Activated CD4-positive, alpha-beta T cell treated with anti-CD3 and anti-CD28 coated beads, Interleukin-2, Interleukin-4, amounts not matched to agents 100 ng/mL and 50 ng/mL, durations not matched to agents 16 hours and 8 hours (primary cell): ENCODE data around the gene TRIP11.

Experiments
- DNase-seq: peaks from one replicate; pipeline ENCODE4 v3.0.0-alpha.2; 2020; ENCODE audit warnings: low spot score

Gene TRIP11

DNA sequence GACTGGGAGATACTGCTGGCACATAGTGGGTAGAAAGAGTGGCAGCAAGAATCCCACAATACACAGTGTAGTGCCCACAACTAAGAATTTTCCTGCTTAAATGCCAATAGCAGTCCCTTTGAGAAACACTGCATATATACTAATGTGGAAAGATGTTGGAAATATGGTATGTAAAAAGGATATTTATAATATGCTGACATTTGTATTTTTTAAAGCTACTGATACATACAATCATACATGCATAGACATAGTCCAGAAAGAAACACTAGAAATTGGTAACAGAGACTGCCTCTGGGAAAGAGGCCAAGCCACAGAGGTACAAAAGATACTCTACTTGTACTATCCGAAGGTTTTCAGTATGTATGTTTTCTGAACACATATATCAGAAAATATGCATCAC, 30.3 kb downstream of the TRIP11 start:
- DNase-seq, result no peak

- DNase-seq, result no peak
These were observed 34.8 kb downstream of the TRIP11 start for GRCh38 chr14:92005019-92005418.

DNA sequence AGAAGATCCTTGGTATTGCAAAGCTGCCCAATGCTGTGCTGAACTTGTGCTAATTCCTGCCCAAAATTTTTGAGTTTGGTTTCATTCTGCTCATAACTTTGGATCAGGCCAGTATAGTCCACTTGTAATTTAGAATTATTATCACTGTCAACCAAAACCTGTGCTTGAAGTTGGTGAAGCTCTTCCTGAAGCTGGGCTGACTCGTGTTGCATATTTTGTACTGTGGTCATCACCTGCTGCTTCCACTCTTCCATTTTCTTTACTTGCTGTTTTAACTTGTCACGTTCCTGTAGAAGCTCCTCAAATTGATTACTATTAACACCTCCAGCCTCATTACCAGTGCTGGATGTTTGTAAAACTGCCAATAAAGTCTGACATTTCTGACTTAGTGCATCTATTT, 35.8 kb downstream of the TRIP11 start:
- no peak for DNase-seq

DNA sequence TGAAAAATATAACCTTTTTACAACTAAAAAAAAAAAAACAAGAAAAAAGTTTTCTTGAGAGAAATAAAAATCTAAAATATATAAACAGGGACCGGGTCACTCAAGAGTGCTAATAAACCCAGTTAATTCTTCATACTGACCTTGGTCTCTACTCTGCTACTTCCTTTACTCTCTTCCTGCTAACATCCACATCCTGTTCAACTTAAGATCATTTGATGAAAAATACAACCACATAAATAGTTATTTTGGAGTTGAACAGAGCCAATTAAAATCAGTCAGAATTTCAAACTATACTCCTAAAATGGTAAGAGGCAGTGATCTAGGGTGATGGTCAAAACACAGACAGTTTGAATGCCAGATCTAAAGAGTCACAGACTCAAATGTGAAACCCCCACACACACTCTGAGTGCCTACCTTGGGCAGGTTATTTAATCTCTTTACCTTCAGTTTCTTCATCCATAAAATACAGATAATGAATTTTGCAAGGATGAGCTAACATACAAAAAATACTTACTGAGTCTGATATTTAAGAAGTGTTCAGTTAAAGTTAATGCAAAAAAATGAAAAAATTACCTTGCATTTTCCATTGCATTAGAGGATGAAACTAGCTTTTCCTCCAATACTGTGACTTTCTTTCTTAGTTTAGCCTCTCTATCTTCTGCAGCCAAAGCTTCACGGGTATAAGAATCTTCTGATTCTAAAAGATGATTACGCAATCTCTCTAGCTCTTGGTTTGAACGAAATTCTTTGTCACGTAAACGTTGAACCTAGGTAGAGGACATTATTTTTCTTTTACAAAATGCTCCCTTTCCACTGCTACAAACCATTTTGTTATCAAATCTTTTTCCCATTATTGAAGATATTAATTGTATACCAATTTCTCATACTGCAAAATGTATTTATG, 40.9 kb downstream of the TRIP11 start:
- no peak for DNase-seq

DNA sequence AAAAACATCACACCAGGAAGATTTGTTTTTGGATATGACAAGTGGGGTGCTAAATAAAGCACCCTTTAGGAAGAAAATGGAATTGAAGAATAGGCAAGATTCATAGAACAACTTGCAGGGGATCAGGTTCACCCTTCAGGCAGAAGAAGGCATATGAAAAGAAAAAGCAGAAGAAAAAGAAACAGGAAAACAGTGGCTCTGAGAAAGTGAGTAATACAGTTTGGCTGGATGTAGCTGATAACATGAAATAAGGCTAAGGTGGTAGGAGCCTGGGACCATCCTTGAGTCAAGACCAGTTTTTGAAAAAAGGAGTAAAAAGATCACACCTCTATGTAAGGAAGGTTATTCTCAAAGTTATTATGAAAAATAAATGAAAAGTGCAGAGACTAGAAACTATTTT, 42.4 kb downstream of the TRIP11 start:
- no peak for DNase-seq

- DNase-seq, result peak; percentile 67
These were observed 42.9 kb downstream of the TRIP11 start for GRCh38 chr14:91996948-91997371.

DNA sequence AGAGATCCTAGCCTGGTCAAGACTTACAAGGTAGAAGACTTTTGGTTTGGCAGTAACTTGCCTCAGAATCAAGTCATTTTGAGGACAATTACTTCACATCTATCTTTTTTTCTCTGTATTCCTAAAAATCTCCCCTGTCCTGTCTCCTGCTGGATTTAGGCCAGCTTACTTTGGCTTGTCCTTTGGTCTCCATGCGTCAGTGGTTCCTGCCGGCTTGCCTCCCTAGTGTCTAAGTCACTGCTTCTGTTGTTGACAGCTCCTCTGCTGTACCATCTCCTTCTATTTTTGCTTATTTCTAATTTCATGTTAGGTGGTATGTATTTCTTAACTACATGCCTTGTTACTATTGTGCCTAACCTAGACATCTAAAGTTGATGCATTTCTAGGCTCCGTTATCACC, 52.7 kb downstream of the TRIP11 start:
- DNase-seq, result no peak

DNA sequence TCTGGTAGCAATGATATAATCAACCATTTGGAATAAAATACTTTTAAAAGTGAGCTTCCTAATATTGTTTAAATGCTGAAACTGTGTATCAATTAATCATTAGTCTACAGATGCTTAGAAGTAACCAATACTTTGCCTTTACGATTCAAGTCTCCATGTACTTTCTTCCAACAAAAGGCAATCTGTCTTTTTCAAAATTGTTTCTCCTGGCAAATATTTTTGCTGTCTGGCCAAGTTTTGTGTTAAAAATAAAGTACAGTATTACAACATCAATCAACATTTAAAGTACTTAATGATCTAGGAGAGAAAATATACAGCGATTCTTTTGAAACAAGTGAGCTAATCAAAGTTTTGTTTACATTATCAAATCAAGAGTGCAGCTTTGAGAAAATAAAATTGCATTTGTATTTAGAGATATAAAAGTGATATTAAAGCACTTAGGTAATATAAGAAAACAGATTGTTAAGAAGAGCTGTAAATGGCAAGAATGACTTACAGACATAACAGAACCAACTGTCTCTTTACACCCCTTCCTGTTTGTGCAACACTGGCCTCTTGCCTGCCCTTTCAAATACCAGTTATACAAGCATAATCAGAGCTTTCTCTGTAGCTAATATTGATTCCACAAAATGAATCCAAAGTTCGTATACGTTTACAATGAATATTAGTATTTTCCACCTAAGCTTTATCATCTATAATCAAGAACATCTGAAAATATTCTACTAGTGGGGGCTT, 54.2 kb downstream of the TRIP11 start:
- no peak for DNase-seq

- DNase-seq, result no peak
These were observed 54.9 kb downstream of the TRIP11 start for GRCh38 chr14:91985008-91985407.

DNA sequence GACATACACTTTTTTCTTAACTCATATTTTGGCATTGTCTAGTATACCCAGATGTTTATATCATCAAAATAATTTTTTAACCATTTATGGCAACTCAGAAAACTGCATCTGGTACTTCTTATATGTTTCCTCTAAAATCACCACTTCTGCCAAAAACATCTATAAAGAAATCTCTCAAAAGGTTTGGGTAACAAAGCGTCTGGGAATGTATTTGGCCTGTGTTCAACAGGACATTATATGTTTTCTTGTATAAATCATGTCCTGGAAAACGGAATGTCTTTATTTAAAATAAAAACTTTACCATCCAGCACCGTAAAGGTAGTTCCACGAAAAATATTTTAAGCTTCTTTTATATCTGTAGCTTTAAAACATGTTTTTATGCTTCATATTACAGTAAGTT, 56.3 kb downstream of the TRIP11 start:
- DNase-seq, result no peak

DNA sequence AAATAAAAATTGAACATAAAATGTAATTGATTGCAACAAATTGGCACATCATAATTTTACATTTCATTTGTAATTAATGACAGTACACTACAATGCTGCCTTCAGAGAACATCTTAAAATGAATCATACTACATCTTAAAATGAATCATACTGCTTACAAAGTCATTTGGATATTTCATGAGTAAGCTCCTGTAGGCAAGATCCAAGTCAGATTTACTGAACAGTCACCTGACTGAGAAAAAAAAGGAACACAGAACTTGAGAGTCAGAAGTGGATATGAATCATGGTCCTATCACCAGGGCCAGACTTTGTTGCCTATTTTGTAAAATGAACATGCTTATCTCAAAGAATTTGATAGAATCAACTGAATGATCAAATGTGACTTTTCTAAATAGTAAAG, 59.7 kb downstream of the TRIP11 start:
- peak; percentile 91 for DNase-seq

GRCh38 chr14:91977884-91978283, 62.0 kb downstream of the TRIP11 start:
- DNase-seq, result no peak

DNA sequence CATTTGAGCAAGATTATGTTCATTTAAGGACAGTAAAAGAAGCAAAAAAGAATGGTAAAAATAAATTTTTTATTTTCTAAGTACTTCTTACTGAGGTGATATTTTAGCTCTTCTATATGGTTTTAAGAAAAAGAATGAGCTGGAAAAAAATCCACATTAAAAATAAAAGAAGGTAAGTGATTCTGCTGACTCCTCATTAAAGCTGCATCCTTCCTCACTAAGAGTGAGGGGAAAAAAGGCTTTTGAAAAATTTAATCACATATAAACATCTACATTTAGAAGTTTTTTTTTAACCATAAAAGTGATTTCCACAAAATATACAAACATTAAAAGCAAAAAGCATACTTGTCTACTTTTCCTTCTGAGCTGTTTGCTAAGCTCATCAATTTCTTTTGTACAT, 64.1 kb downstream of the TRIP11 start:
- no peak for DNase-seq

- no peak for DNase-seq
These were observed 68.6 kb downstream of the TRIP11 start for GRCh38 chr14:91971188-91971778.

DNA sequence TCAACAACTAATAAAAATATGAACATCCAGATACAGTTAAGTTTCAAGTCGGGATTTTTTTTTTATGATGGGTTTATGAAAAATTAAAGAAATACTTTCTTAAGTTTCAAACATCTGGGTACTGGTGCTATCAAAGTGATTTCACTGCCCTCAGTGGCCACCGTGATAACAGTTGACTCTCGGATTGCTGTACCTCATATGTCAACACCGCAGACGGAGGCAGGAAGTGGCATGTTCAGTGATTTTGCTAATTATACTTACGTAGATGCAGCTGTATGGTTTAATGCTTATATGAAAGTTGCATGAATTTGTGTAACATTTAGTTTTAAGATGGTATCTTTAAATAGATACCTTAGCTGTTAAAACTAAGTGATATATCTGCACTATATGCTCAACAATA, 71.6 kb downstream of the TRIP11 start:
- DNase-seq, result peak; percentile 51

GRCh38 chr14:91964724-91965123, 75.1 kb downstream of the TRIP11 start:
- no peak for DNase-seq

DNA sequence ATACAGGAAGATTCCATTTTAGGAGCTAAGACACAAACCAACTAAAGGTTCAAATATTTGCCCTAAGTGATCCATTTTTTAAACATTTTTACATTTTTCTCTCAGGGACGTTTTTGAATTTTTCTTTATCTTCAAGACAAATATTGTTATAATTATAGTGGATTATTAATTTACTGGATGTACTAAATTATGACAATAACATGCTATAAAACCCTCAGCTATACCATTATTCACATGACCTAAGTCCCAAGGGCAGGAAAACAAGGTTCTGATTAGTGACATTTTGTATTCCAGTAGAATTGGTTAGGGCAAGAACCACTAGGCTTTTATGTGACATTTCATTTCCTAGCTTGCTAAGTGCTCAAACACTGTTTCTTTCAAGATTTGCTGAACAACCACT, 75.8 kb downstream of the TRIP11 start:
- DNase-seq, result no peak

- no peak for DNase-seq
These were observed 76.4 kb downstream of the TRIP11 start for GRCh38 chr14:91963465-91963864.

GRCh38 chr14:91961297-91962220, 78.3 kb downstream of the TRIP11 start:
- DNase-seq, result no peak

DNA sequence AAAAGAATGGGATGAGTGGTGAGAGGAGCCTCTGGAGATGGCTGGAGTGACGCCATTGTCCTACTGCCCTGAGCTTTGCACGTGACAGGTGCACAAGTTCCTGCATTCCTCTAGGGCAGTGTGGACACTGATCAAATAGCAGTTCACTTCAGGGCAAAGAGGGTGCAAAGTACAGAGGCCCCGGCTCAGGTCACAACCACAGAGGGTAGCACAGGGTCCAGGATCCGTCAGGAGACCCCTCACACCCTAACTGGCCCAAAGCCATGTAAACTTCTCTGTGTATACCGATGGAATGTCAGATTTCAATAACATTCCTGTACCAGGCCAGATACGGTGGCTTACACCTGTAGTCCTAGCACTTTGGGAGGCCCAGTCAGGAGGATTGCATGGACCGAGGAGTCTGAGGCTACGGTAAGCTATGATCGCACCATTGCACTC, 82.0 kb downstream of the TRIP11 start:
- no peak for DNase-seq

GRCh38 chr14:91956616-91957015, 83.2 kb downstream of the TRIP11 start:
- DNase-seq, result no peak

DNA sequence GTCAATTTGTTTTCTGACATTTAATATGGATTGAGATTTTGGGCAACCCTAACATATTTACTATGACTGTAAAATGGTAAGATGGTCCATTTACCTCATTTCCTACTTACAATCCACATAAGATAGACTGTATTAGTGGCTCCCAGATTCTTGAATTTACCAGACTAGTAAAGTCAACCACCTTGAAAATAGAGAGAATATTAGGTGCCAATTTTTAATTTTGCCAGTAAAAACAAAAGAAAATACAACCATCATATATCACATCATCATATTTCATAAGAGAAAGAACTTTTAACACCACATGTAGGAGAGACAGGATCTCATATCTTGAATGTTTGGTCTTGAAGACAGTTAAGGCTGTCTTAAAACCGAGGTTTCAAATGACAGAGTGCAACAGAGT, 84.7 kb downstream of the TRIP11 start:
- no peak for DNase-seq
